Thymus (tissue), 11 donors: ENCODE results near the gene NFYA. TPM values are rescaled to one million over a fixed set of nuclear protein-coding genes. Genes with fewer than 3 reads are reported as not detected.
A peak's percentile ranks its signal among the peaks of the same experiment; 100 is the strongest.

Experiments used
- DNase-seq, 9 donors: peaks; one replicate each; pipeline ENCODE4 v3.0.0-alpha.2; 2013; ENCODE audit warnings: low spot score in 9 of 9, low read depth in 6 of 9, missing footprints in 1 of 9
- H3K27ac ChIP-seq, 2 donors: one replicate each; pipeline ENCODE4 v1.5.1; 2013; ENCODE audit warnings: control low read depth in 1 of 2, low read depth in 1 of 2, low read length in 1 of 2, mild to moderate bottlenecking in 1 of 2, moderate library complexity in 1 of 2
- H3K27me3 ChIP-seq, 2 donors: one replicate each; pipeline ENCODE4 v1.5.1; 2013; ENCODE audit warnings: low read length in 1 of 2; ENCODE audit not compliant: control insufficient read depth in 2 of 2, insufficient read depth in 1 of 2
- H3K36me3 ChIP-seq, 2 donors: one replicate each; pipeline ENCODE4 v1.5.1; 2013; ENCODE audit warnings: low read length in 1 of 2, mild to moderate bottlenecking in 1 of 2, moderate library complexity in 1 of 2; ENCODE audit not compliant: control insufficient read depth in 2 of 2, insufficient read depth in 2 of 2
- H3K4me1 ChIP-seq, 2 donors: one replicate each; pipeline ENCODE4 v1.5.1; 2013; ENCODE audit warnings: low read length in 2 of 2; ENCODE audit not compliant: control insufficient read depth in 2 of 2, insufficient read depth in 2 of 2
- H3K4me3 ChIP-seq, 2 donors: one replicate each; pipeline ENCODE4 v1.5.1; 2013; ENCODE audit warnings: low read length in 2 of 2, control low read depth in 1 of 2, mild to moderate bottlenecking in 1 of 2
- H3K9me3 ChIP-seq, 2 donors: one replicate each; pipeline ENCODE4 v1.5.1; 2013; ENCODE audit warnings: low read length in 1 of 2, mild to moderate bottlenecking in 1 of 2; ENCODE audit not compliant: control insufficient read depth in 2 of 2, insufficient read depth in 1 of 2
- WGBS: extraction: QIAGEN DNeasy Blood & Tissue Kit; methylation state at CpG from one replicate; pipeline ENCODE4 v1.1.7; 2013; 5-methylcytosine and 5-hydroxymethylcytosine counted together
- polyA plus RNA-seq: library from polyadenylated mRNA; stranded (reverse); fragments of 200-250 nt; gene quantifications from one replicate; pipeline ENCODE4 v1.2.3, GENCODE V29; 2013
- total RNA-seq: library from RNA; stranded (reverse); fragments of 120-200 nt; gene quantifications from one replicate; pipeline ENCODE4 v1.2.4, GENCODE V29; 2013
- donor health status: healthy.

NFYA gene
- total and polyA plus RNA-seq, 2 donors, result 19.3 to 19.7 TPM

GRCh38 chr6:41063884-41064285 lies 8.9 kb upstream of the NFYA start:
- no peak overlapping the region for H3K27ac ChIP-seq
- peaks cover 13 to 61% of the 10 kb centered on the region in 2 donors for H3K36me3 ChIP-seq
- no peak overlapping the region for H3K4me3 ChIP-seq
- H3K9me3 ChIP-seq, result no peaks in the 10 kb centered on the region
- WGBS, result 49% methylated on average over 2 of the region's 2 CpGs
- H3K4me1 ChIP-seq, result peaks cover 0 to 17% of the 10 kb centered on the region in 2 donors
- DNase-seq, result no peak
- no peaks in the 10 kb centered on the region for H3K27me3 ChIP-seq

DNA sequence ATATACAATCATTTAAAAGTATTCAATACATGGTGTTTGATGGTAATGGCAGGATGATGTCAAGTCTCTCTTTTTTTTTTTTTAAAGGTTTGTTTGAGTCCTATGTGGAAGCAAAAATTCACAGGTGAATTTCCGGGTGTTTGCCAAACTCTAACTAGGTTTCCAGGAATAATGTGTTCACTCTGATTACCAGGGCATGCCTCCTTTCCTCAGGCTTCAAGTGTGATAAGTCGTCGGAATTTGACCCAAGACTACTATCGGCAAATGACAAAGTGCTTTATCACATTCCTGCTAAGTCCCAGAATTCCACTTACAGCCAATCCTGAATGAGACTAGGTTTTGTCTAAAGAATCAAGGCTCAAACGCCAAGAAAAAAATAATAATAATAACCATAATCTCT lies 7.9 kb upstream of the NFYA start:
- WGBS, result 97% methylated on average over 5 of the region's 5 CpGs
- Histone ChIP-seq H3K27me3 (no peaks in the 10 kb centered on the region), H3K9me3 (no peaks in the 10 kb centered on the region), H3K36me3 (peaks cover 8 to 70% of the 10 kb centered on the region in 2 donors), H3K4me3 (no peak overlapping the region), H3K4me1 (peaks cover 0 to 10% of the 10 kb centered on the region in 2 donors), H3K27ac (no peak overlapping the region)
- no peak for DNase-seq

- Histone ChIP-seq H3K4me3 (no peak overlapping the region), H3K27ac (peak overlapping the region in 1 of 2 donors; percentile 2), H3K9me3 (no peaks in the 10 kb centered on the region), H3K36me3 (peaks cover 8 to 74% of the 10 kb centered on the region in 2 donors), H3K4me1 (peaks cover 0 to 10% of the 10 kb centered on the region in 2 donors), H3K27me3 (no peaks in the 10 kb centered on the region)
- 98% methylated on average over 2 of the region's 2 CpGs for WGBS
- no peak for DNase-seq
Measured at GRCh38 chr6:41065550-41066026, 7.2 kb upstream of the NFYA start.

GRCh38 chr6:41066867-41067304 lies 5.9 kb upstream of the NFYA start:
- WGBS, result 38% methylated on average over 3 of the region's 3 CpGs
- Histone ChIP-seq H3K9me3 (no peaks in the 10 kb centered on the region), H3K27ac (no peak overlapping the region), H3K36me3 (peaks cover 3 to 66% of the 10 kb centered on the region in 2 donors), H3K4me3 (no peak overlapping the region), H3K27me3 (no peaks in the 10 kb centered on the region), H3K4me1 (peaks cover 5 to 10% of the 10 kb centered on the region in 2 donors)
- peak in 8 of 9 donors; percentile 45 to 85 (median 75) for DNase-seq

DNA sequence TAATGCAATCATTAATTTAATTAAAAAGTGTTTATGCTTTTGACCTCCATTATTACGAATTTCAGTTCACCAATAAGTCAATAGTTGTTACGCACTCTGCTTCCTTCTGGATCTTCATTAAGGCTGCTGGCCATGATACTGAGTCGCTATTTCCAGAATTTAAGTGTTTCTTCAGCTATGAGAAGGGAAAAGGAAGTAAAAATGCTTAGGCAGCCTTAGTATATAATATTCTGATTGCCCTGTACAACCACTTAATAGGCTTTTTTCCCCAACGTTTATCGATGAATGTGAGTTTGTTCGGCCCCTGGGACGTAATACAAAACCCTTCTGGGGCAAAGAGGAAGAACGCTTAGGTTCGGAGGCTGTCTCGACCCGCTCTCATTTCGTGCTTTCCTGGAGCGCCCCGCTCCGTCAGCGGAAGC lies 1.3 kb upstream of the NFYA start:
- peak overlapping the region; percentile 76 to 93 for H3K4me3 ChIP-seq
- peaks cover 17 to 23% of the 10 kb centered on the region in 2 donors for H3K4me1 ChIP-seq
- peak in 2 of 9 donors; percentile 68 to 80 for DNase-seq
- no peaks in the 10 kb centered on the region for H3K27me3 ChIP-seq
- H3K36me3 ChIP-seq, result peaks cover 3 to 29% of the 10 kb centered on the region in 2 donors
- H3K27ac ChIP-seq, result peak overlapping the region; percentile 99
- WGBS, result under 1% methylated on average over 16 of the region's 16 CpGs
- no peaks in the 10 kb centered on the region for H3K9me3 ChIP-seq

- peaks cover 3 to 24% of the 10 kb centered on the region in 2 donors for H3K36me3 ChIP-seq
- WGBS, result under 1% methylated on average over 63 of the region's 63 CpGs
- H3K4me1 ChIP-seq, result peaks cover 17 to 25% of the 10 kb centered on the region in 2 donors
- no peaks in the 10 kb centered on the region for H3K9me3 ChIP-seq
- H3K27ac ChIP-seq, result peak within 1 kb of the TSS; percentile 99
- peak within 1 kb of the TSS; percentile 76 to 93 for H3K4me3 ChIP-seq
- H3K27me3 ChIP-seq, result no peaks in the 10 kb centered on the region
- DNase-seq, result peak in 8 of 9 donors; percentile 98 to 100 (median 99)
Measured at GRCh38 chr6:41071923-41072835, 595 bp upstream of the NFYA start, which contains the start of gene OARD1. OARD1 (minus strand) TSS chr6:41072356; CDS start chr6:41071634, 722 bp downstream.

DNA sequence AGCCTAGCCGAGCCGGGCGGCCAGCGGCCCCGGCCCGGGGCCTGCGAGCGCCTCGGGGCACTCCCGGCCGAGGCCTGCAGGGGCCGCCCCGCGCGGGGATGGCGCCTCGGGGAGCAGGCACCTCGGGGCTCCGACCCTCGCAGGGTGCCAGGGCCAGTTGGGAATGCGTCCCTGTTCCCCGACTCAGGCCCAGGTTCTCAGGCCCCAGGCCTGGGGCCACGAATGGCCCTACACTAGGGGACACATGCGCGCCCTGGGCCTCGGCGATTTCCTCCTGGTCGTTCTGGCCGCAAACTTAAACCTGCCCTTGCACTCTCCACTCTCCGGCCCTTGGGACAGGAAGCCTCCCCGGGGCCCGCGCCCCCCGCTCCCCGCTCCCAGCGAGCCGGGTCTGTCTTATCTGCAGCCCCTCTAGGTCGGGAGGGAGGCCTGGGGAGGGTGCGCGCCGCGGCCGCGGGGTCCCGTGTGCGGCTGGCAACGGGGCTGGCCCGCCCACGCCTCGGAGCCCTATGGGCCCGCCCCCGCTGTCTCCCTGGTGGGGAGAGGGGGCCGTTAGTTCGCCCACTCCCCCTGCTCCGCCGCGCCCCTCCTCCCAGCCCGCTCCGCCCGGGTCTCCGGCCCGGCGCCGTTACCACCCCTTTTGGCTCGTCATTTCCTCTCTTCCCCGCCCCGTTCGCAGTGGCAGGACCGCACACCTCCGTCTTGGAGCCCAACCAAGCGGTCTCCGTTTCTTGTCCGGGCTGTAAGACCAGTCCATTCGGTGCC lies 611 bp downstream of the NFYA start:
- H3K4me3 ChIP-seq, result peak overlapping the region; percentile 76 to 93
- H3K36me3 ChIP-seq, result peaks cover 3 to 18% of the 10 kb centered on the region in 2 donors
- no peaks in the 10 kb centered on the region for H3K9me3 ChIP-seq
- H3K4me1 ChIP-seq, result peaks cover 17 to 25% of the 10 kb centered on the region in 2 donors
- H3K27me3 ChIP-seq, result no peaks in the 10 kb centered on the region
- DNase-seq, result peak in 8 of 9 donors; percentile 59 to 88 (median 76)
- peak overlapping the region; percentile 99 for H3K27ac ChIP-seq
- WGBS, result under 1% methylated on average over 74 of the region's 74 CpGs

DNA sequence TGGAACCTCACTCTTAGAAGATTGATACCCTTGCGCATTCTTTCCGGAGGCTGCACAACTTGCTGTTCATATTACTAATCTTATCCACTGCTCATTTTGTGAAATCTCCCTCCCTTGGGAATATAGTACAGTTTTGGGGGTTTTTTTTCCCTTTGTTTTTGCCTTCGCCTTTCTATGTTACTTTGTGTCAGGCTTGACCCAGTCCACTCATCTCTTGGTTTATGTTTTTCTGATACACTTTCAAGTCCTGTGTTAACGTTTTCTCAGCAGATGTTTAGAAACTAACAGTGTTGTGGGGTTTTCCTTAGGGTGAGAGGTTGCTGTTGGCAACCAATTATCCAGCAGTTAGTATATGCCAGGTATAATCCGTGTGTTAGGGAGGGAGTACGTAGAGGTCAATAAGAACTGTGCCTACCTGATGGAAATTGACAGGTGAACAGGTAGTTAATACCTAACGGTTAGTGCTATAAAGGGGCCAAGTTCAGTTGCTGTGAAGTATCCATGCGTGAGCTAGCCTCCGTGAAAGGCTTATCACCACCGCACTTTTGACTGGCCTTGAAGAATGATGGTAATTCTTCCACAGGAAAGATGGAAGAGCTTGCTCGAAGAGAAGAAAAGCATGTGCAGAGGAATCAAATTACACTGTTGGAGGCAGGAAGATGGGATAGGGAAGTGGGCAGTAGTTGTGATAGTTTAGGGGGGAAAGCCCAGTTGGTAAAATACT lies 1.4 kb downstream of the NFYA start:
- Histone ChIP-seq H3K36me3 (peaks cover 0 to 15% of the 10 kb centered on the region in 2 donors), H3K9me3 (no peaks in the 10 kb centered on the region), H3K27me3 (no peaks in the 10 kb centered on the region), H3K4me1 (peaks cover 17 to 25% of the 10 kb centered on the region in 2 donors), H3K4me3 (peak overlapping the region; percentile 76 to 93), H3K27ac (peak overlapping the region; percentile 99)
- DNase-seq, result peak in 1 of 9 donors; percentile 47
- WGBS, result 22% methylated on average over 11 of the region's 11 CpGs
